Measurements from ENCODE around the gene INSRR. TPM values are rescaled to one million over a fixed set of nuclear protein-coding genes. Genes with fewer than 3 reads are reported as not detected.

The INSRR gene
- total and polyA plus RNA-seq, 2 of the 8 experiments (the other 6 are each of a cell fraction or from before 2014, with no cell fraction given) = 0.02 TPM; not detected in 1

- no peak for TF ChIP-seq TBP (IDR thresholded peaks at IDR 0.05; ENCODE audit: low read depth, low read length)
- TF ChIP-seq CHD2 (IDR thresholded peaks at IDR 0.05; ENCODE audit: low read length) = no peak
- TF ChIP-seq, protein P1, sequence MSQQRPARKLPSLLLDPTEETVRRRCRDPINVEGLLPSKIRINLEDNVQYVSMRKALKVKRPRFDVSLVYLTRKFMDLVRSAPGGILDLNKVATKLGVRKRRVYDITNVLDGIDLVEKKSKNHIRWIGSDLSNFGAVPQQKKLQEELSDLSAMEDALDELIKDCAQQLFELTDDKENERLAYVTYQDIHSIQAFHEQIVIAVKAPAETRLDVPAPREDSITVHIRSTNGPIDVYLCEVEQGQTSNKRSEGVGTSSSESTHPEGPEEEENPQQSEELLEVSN (IDR thresholded peaks at IDR 0.05) = no peak
- no peak for TF ChIP-seq SP4 (IDR thresholded peaks at IDR 0.05; ENCODE audit: low read length)
- no peak for TF ChIP-seq SRF (IDR thresholded peaks at IDR 0.05; ENCODE audit: low read depth, low read length)
Measured at GRCh38 chr1:156873659-156874058, 14.7 kb upstream of the INSRR start (continued).
